ENCODE results near the gene FGF19. TPM values are rescaled to one million over a fixed set of nuclear protein-coding genes. Genes with fewer than 3 reads are reported as not detected.

FGF19 gene
- polyA plus RNA-seq, 1 experiment, result not detected

DNA sequence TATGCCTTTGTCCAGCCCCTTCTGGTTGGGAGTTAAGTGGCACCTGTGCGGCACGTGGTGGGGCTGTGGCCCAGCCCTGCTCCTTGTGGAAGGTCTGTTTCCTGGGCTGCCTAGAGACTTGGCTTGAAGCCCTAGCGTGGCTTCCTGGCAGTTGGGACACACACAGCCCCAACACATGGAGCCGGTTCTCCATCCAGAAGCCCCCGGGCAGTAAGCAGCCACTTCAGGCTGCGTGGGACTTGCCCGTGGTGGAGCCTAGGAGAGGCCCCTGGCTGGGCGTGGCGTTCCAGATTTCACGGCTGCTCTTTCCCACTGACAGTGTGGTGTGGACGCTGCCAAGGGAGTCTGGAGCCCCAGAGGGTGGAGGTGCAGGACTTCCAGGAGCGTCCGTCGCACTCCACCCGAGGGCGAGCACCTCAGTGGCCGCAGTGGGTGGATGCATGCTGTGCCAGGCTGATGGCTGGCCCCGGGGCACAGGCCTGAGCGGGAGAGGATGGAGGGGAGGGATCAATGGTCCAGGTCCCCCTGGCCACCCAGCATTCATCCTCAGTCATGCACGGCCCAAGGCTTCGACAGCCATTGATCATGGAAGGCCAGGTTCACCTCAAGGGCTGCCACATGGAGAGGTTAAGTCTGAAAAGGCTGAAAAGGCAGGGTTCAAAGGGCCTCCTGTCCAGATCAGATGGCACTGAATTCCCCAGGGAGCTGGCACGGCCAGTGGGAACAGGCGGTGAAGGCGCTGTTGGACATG, 53.6 kb downstream of the FGF19 start:
- DNase-seq (ENCODE audit: low read depth), result no peak
- H3K36me3 ChIP-seq (ENCODE audit: control insufficient read depth, insufficient read depth, low read length), result peaks cover 64% of the 10 kb centered on the region

DNA sequence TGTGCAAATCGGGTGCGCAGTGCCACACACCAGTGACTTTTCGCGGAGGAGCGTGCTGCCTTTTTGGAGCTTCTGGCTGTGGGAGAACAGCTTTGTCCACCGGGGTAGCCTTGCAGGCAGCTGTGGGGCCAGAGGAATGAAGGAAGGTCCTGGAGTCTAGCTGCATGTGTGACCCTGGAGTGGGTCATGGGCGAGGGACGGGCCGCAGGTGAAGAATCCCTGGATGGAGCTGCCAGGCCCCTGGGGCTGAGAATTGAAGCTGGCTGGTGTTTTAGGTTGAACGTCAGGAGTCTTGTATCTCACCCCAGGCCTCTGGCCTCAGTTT, 54.3 kb downstream of the FGF19 start:
- ChIA-PET POLR2A (no interaction called here), CTCF (interaction anchor here (1.3 kb wide), 1 partner anchor 548 kb away, joined by 6 read pairs; no protein-coding TSS in a partner anchor)
- TF ChIP-seq, protein P1, sequence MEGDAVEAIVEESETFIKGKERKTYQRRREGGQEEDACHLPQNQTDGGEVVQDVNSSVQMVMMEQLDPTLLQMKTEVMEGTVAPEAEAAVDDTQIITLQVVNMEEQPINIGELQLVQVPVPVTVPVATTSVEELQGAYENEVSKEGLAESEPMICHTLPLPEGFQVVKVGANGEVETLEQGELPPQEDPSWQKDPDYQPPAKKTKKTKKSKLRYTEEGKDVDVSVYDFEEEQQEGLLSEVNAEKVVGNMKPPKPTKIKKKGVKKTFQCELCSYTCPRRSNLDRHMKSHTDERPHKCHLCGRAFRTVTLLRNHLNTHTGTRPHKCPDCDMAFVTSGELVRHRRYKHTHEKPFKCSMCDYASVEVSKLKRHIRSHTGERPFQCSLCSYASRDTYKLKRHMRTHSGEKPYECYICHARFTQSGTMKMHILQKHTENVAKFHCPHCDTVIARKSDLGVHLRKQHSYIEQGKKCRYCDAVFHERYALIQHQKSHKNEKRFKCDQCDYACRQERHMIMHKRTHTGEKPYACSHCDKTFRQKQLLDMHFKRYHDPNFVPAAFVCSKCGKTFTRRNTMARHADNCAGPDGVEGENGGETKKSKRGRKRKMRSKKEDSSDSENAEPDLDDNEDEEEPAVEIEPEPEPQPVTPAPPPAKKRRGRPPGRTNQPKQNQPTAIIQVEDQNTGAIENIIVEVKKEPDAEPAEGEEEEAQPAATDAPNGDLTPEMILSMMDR (IDR thresholded peaks at IDR 0.05; ENCODE audit: insufficient read depth, low read depth, low read length), result no peak
- H3K4me3 ChIP-seq (ENCODE audit: low read depth, low read length), result no peak overlapping the region
- H3K36me3 ChIP-seq (ENCODE audit: control insufficient read depth, insufficient read depth, low read length), result peaks cover 69% of the 10 kb centered on the region
- DNase-seq (ENCODE audit: low read depth), result no peak
- no peaks in the 10 kb centered on the region for H3K27me3 ChIP-seq (ENCODE audit: control insufficient read depth, insufficient read depth, low read length)

More for the DNA sequence above, 53.6 kb downstream of the FGF19 start:
- TF ChIP-seq, protein P1 (IDR thresholded peaks at IDR 0.05; ENCODE audit: insufficient read depth, low read depth, low read length), result no peak
- H3K4me3 ChIP-seq (ENCODE audit: low read depth, low read length), result no peak overlapping the region
- ChIA-PET POLR2A (no interaction called here), CTCF (interaction anchor here (1.3 kb wide), 1 partner anchor 549 kb away, joined by 6 read pairs; no protein-coding TSS in a partner anchor)
- H3K27me3 ChIP-seq (ENCODE audit: control insufficient read depth, insufficient read depth, low read length), result no peaks in the 10 kb centered on the region

DNA sequence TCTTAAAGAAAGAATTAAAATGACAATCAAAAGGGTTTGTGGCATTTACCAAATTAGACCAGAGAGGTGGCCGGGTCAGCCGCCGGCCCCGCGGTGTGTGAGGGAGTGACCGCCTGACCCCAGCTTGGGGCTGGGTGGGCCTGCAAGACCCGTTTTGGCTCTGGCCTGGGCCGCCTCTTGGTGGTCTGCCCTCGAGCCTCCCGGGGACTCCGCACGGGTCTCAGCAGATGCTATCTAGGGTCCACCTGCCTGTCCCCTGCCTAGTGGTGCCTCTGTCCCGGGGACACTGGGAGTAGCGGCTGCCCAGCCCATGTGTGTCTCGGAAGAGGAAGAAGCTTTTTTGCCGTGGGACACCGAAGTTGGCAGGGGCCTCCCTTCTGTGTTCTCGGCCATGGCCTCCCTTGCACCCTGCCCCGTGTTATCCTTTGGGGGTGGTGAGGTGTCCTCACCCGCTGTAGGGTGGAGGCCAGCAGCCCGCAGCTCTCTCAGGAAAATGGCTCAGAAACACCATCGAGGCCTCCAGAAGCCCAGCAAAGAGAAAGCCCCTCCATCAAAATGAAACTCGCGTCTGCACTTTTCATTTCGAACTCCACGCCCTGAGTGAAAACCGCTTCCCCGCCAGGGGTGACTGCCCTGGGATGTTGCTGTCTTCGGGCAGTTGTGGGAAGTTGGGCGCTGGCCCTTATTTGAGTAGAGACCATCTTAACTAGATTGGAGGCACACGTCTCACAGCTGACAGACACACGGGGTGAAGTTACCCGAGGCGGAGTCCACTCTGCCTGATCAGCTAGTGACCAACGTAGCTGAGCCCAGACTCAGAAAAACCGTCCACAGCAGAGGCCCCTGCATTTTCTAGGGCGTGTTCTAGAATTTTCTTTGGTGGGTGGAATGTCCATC, 54.9 kb downstream of the FGF19 start:
- CTCF ChIA-PET, result interaction anchor here (1.3 kb wide), 1 partner anchor 547 kb away, joined by 6 read pairs; no protein-coding TSS in a partner anchor
- Histone ChIP-seq H3K4me3 (ENCODE audit: low read depth, low read length) (no peak overlapping the region), H3K27me3 (ENCODE audit: control insufficient read depth, insufficient read depth, low read length) (no peaks in the 10 kb centered on the region), H3K36me3 (ENCODE audit: control insufficient read depth, insufficient read depth, low read length) (peaks cover 72% of the 10 kb centered on the region)
- no peak for DNase-seq (ENCODE audit: low read depth)
- POLR2A ChIA-PET, result interaction anchor here (0.6 kb wide), 1 partner anchor 526 kb away, joined by 17 read pairs; no protein-coding TSS in a partner anchor
- TF ChIP-seq, protein P1 (IDR thresholded peaks at IDR 0.05; ENCODE audit: insufficient read depth, low read depth, low read length), result no peak

Other genes starting within 250 kb of the FGF19 start
- not detected in 2 replicates for gene LINC01488, start 222.4 kb downstream of the FGF19 start, polyA plus RNA-seq (2011; rRNA removed)
- 186 and 307 TPM in 2 replicates for gene CCND1, start 62.9 kb downstream of the FGF19 start, polyA plus RNA-seq (2011; rRNA removed)
- 13.7 and 14.5 TPM in 2 replicates for gene LTO1, start 28.7 kb downstream of the FGF19 start, polyA plus RNA-seq (2011; rRNA removed)
- not detected in 2 replicates for gene FGF4, start 71.3 kb upstream of the FGF19 start, polyA plus RNA-seq (2011; rRNA removed)
- gene FGF3, start 115.4 kb upstream of the FGF19 start, polyA plus RNA-seq (2011; rRNA removed), result not detected in 2 replicates